AG10803 (cell line): ENCODE measurements around the gene FREM1.

ENCODE experiments used
- DNase-seq: peaks from one replicate; pipeline ENCODE4 v3.0.0; 2010; ENCODE audit warnings: low read depth
- H3K4me3 ChIP-seq: 2 replicates; pipeline ENCODE4 v1.5.1; 2011; ENCODE audit warnings: mild to moderate bottlenecking, low read length, control low read depth
- TF ChIP-seq, protein P1 (sequence below): conservative IDR thresholded peaks from 2 replicates; pipeline ENCODE4 v1.5.1; 2011; ENCODE audit warnings: mild to moderate bottlenecking, low read length, control low read depth, inconsistent platforms

The FREM1 gene

DNA sequence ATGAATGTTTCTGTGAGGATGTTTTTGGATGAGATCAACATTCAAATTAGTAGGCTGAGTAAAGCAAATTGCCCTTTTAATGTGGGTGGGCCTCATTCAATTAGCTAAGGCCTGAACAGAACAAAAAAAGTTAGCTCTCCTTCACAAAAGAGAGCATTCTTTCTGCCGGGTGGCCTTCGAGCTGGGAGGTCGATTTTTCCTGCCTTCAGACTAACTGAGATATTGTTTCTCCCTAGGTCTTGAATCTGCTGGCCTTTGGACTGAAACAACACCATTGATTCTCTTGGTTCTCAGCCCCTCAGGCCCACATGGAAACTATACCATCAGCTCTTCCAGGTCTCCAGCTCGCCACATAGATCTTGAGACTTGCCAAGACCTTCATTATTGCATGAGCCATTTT lies 29.1 kb upstream of the FREM1 start:
- no peak for DNase-seq
- H3K4me3 ChIP-seq = no peak overlapping the region
- TF ChIP-seq, protein P1, sequence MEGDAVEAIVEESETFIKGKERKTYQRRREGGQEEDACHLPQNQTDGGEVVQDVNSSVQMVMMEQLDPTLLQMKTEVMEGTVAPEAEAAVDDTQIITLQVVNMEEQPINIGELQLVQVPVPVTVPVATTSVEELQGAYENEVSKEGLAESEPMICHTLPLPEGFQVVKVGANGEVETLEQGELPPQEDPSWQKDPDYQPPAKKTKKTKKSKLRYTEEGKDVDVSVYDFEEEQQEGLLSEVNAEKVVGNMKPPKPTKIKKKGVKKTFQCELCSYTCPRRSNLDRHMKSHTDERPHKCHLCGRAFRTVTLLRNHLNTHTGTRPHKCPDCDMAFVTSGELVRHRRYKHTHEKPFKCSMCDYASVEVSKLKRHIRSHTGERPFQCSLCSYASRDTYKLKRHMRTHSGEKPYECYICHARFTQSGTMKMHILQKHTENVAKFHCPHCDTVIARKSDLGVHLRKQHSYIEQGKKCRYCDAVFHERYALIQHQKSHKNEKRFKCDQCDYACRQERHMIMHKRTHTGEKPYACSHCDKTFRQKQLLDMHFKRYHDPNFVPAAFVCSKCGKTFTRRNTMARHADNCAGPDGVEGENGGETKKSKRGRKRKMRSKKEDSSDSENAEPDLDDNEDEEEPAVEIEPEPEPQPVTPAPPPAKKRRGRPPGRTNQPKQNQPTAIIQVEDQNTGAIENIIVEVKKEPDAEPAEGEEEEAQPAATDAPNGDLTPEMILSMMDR = no peak

DNA sequence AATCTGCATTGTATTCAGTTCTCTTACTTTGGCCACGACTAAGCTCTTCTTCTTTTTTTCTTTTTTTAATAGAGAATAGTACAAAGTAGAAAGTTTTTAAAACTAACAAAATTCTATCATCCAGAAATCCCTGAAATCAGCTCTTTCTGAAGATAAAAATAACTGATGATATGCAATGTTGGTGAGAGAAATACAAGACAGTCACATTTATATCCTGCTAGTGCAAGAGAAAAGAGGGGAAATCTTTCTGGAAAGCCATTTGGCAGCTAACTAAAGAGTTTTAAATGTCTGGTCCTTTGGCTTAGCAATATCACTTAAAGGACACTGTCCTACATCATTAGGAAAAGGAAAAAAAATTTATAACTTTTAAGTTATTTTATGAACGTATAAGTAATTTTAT lies 27.0 kb upstream of the FREM1 start:
- H3K4me3 ChIP-seq = no peak overlapping the region
- TF ChIP-seq, protein P1 = no peak
- no peak for DNase-seq

- DNase-seq = no peak
- TF ChIP-seq, protein P1 = no peak
- no peak overlapping the region for H3K4me3 ChIP-seq
Measured at GRCh38 chr9:14936491-14936890, 26.3 kb upstream of the FREM1 start.

DNA sequence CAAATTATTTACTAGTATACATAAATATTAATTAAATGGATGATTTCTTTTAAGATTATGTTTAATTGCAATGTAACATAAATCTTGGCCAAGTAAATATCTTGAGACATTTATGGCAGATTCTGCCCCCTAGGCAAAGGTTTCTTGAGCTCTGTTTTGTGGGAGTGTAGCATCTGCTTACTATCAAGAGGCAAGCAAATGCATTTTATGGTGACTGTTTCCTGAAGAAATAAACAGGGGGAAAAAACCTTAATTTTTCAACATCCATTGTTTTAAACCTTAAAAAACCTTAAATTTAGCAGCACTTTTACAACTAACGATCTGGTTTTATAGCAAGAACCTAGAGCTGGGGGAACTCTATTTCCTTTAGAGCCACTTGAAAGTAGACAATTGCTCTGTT lies 25.7 kb upstream of the FREM1 start:
- DNase-seq = no peak
- TF ChIP-seq, protein P1 = no peak
- H3K4me3 ChIP-seq = no peak overlapping the region

- H3K4me3 ChIP-seq = no peak overlapping the region
- TF ChIP-seq, protein P1 = no peak
- DNase-seq = no peak
Measured at GRCh38 chr9:14935106-14935751, 25.0 kb upstream of the FREM1 start.

DNA sequence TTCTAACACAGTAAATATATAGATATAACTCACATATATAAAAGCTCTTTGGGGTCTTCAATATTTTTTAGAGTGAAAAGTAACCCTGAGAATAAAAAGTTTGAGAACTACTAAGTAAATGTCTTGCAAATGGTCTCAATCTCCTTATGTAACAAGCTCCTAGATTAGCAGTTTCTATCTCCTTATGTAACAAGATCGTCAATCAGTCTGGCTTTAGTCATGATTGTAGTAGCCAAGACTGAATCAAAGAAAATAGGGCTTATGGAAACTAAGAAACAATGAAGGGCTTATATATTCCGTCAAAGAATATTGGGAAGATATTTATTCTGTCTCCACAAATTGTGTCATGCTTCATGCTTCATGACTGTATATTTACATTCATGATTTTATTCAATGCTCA lies 22.4 kb upstream of the FREM1 start:
- DNase-seq = no peak
- TF ChIP-seq, protein P1 = no peak

DNA sequence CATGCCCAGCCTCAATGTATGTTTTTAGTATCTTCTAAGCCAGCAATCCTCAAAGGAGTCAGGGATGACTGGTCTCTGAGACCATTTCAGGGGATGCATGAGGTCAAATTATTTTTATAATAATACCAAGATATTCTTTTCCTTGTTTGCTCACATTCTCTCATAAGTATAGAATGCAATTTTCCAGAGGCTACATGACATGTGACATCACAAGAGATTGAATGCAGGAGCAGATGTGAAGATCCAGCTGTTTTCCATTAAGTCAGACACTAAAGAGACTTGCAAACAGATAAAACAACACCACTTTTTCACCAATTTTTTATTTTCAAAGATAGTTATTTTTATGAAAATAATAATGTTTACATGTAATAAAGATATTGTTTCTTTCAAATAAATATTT lies 22.0 kb upstream of the FREM1 start:
- DNase-seq = peak; percentile 15
- TF ChIP-seq, protein P1 = no peak
- no peak overlapping the region for H3K4me3 ChIP-seq

More for the DNA sequence above, 22.4 kb upstream of the FREM1 start:
- no peak overlapping the region for H3K4me3 ChIP-seq
